ENCODE measurements around the gene GNB1L. TPM values are rescaled to one million over a fixed set of nuclear protein-coding genes. Genes with fewer than 3 reads are reported as not detected.

The GNB1L gene
- total and polyA plus RNA-seq, 2 of the 13 experiments (the other 11 are each of a cell fraction or from before 2014, with no cell fraction given), result 2.5 to 7.4 TPM

GRCh38 chr22:19831016-19831415, 23.7 kb downstream of the GNB1L start:
- Histone ChIP-seq H3K36me3 (replicated peaks in 1 of 2; ENCODE audit: control insufficient read depth in 1 of 2, insufficient read depth in 2 of 2, low read length in 2 of 2) (no peaks in the 10 kb centered on the region), H3K27ac (ENCODE audit: extremely low read length, insufficient read depth, low read length) (no peak overlapping the region), H3K4me2 (ENCODE audit: low read depth, low read length) (no peak overlapping the region), H2AFZ (ENCODE audit: low read length) (no peak overlapping the region), H3K9ac (ENCODE audit: insufficient read depth, low read depth, low read length) (no peak overlapping the region), H3K27me3 (ENCODE audit: control insufficient read depth in 1 of 2, insufficient read depth in 2 of 2, low read length in 2 of 2) (no peaks in the 10 kb centered on the region), H3K9me3 (ENCODE audit: low read length) (no peaks in the 10 kb centered on the region), H4K20me1 (ENCODE audit: insufficient read depth, low read length) (no peaks in the 10 kb centered on the region), H3K4me3 (replicated peaks in 1 of 3; ENCODE audit: insufficient read depth in 1 of 3, low read depth in 2 of 3, low read length in 3 of 3) (no peak overlapping the region), H3K79me2 (ENCODE audit: insufficient read depth, low read length) (no peaks in the 10 kb centered on the region), H3K4me1 (ENCODE audit: insufficient read depth, low read length) (peaks cover 20% of the 10 kb centered on the region)
- FAIRE-seq (no peak), ATAC-seq (no peak), DNase-seq (ENCODE audit: low spot score) (no peak)
- CTCF ChIA-PET (ENCODE audit: low intra/inter-chr PET ratio, low total read pairs), result no interaction called here
- in situ Hi-C loops (cut with HindIII; ENCODE audit: extremely low pct_ligation_motif_present, low pct_unique_long_range_greater_than_20kb), result no loop called here
- POLR2A ChIA-PET, result no interaction called here
- BruUV-seq (replicated peaks), result no TSS peak
- 95% methylated on average over 6 of the region's 6 CpGs for WGBS (ENCODE audit: low lambda C conversion rate)
- no peak for TF ChIP-seq ZNF569 (CRISPR knock-in tag; IDR thresholded peaks at IDR 0.05; ENCODE audit: borderline replicate concordance)
- no peak for TF ChIP-seq ARNT (IDR thresholded peaks at IDR 0.05)
- TF ChIP-seq KAT8 (CRISPR knock-in tag; IDR thresholded peaks at IDR 0.05), result no peak
- intact Hi-C loops (cut with micrococcal nuclease; ENCODE audit: unreplicated experiment), result no loop called here

- Histone ChIP-seq H2AFZ (ENCODE audit: low read length) (no peak overlapping the region), H3K79me2 (ENCODE audit: insufficient read depth, low read length) (no peaks in the 10 kb centered on the region), H3K4me2 (ENCODE audit: low read depth, low read length) (no peak overlapping the region), H3K9ac (ENCODE audit: insufficient read depth, low read depth, low read length) (no peak overlapping the region), H3K9me3 (ENCODE audit: low read length) (no peaks in the 10 kb centered on the region), H3K27me3 (ENCODE audit: control insufficient read depth in 1 of 2, insufficient read depth in 2 of 2, low read length in 2 of 2) (no peaks in the 10 kb centered on the region), H3K4me3 (replicated peaks in 1 of 3; ENCODE audit: insufficient read depth in 1 of 3, low read depth in 2 of 3, low read length in 3 of 3) (no peak overlapping the region), H3K27ac (ENCODE audit: extremely low read length, insufficient read depth, low read length) (no peak overlapping the region), H3K36me3 (replicated peaks in 1 of 2; ENCODE audit: control insufficient read depth in 1 of 2, insufficient read depth in 2 of 2, low read length in 2 of 2) (no peaks in the 10 kb centered on the region), H3K4me1 (ENCODE audit: insufficient read depth, low read length) (peaks cover 45% of the 10 kb centered on the region), H4K20me1 (ENCODE audit: insufficient read depth, low read length) (no peaks in the 10 kb centered on the region)
- no TSS peak for BruUV-seq (replicated peaks)
- POLR2A ChIA-PET, result interaction anchor here (1.1 kb wide), 1 partner anchor 28 kb away, joined by 3 read pairs; no protein-coding TSS in a partner anchor
- intact Hi-C loops (cut with micrococcal nuclease; ENCODE audit: unreplicated experiment), result no loop called here
- ATAC-seq, result no peak
- in situ Hi-C loops (cut with HindIII; ENCODE audit: extremely low pct_ligation_motif_present, low pct_unique_long_range_greater_than_20kb), result no loop called here
- FAIRE-seq, result no peak
- CTCF ChIA-PET (ENCODE audit: low intra/inter-chr PET ratio, low total read pairs), result no interaction called here
- WGBS (ENCODE audit: low lambda C conversion rate), result 95% methylated on average over 2 of the region's 2 CpGs
- TF ChIP-seq ARID2 (CRISPR knock-in tag; IDR thresholded peaks at IDR 0.05; ENCODE audit: borderline replicate concordance) (no peak), ZNF281 (CRISPR knock-in tag; IDR thresholded peaks at IDR 0.05; ENCODE audit: borderline replicate concordance) (no peak), NFE2L1 (CRISPR knock-in tag; IDR thresholded peaks at IDR 0.05; ENCODE audit: borderline replicate concordance) (no peak), GTF3A (CRISPR knock-in tag; conservative IDR thresholded peaks at IDR 0.05) (no peak), FOXM1 (CRISPR knock-in tag; IDR thresholded peaks at IDR 0.05) (no peak), ZNF878 (CRISPR knock-in tag; IDR thresholded peaks at IDR 0.05) (no peak), ZBTB20 (CRISPR knock-in tag; IDR thresholded peaks at IDR 0.05; ENCODE audit: borderline replicate concordance, low read depth) (no peak), ZNF251 (CRISPR knock-in tag; IDR thresholded peaks at IDR 0.05) (no peak), TOE1 (CRISPR knock-in tag; IDR thresholded peaks at IDR 0.05) (no peak), SALL2 (CRISPR knock-in tag; IDR thresholded peaks at IDR 0.05) (no peak), DPF2 (CRISPR knock-in tag; IDR thresholded peaks at IDR 0.05; ENCODE audit: borderline replicate concordance, low read depth) (no peak), ZNF672 (CRISPR knock-in tag; IDR thresholded peaks at IDR 0.05) (no peak)
- DNase-seq (ENCODE audit: low spot score), result no peak
Observed at GRCh38 chr22:19828035-19828401, 26.7 kb downstream of the GNB1L start.

Data from HepG2 (cell line).